ENCODE data around the gene ANO10.
"Not testable (repeated sequence)": the region's sequence is repeated elsewhere in the genome, so short reads cannot be mapped to it uniquely, and the experiment has no call there.

Gene ANO10

GRCh38 chr3:43621656-43622432, at the start of gene ANO10:
ANO10 (minus strand) TSS chr3:43622011; CDS start chr3:43605852, 16,159 bp downstream.
- peak; percentile 97 for DNase-seq (ENCODE audit: low spot score)

- DNase-seq (ENCODE audit: low spot score), result no peak
Observed at GRCh38 chr3:43670635-43671522, 49.1 kb upstream of the ANO10 start.

GRCh38 chr3:43665011-43665410, 43.2 kb upstream of the ANO10 start:
- DNase-seq (ENCODE audit: low spot score), result not testable (repeated sequence)

GRCh38 chr3:43661376-43661775, 39.6 kb upstream of the ANO10 start:
- DNase-seq (ENCODE audit: low spot score), result not testable (repeated sequence)

GRCh38 chr3:43659250-43659880, 37.6 kb upstream of the ANO10 start:
- DNase-seq (ENCODE audit: low spot score), result no peak

- not testable (repeated sequence) for DNase-seq (ENCODE audit: low spot score)
Observed at GRCh38 chr3:43656390-43656789, 34.6 kb upstream of the ANO10 start.

GRCh38 chr3:43650345-43650744, 28.5 kb upstream of the ANO10 start:
- no peak for DNase-seq (ENCODE audit: low spot score)

GRCh38 chr3:43649365-43649968, 27.7 kb upstream of the ANO10 start:
- DNase-seq (ENCODE audit: low spot score), result no peak

- no peak for DNase-seq (ENCODE audit: low spot score)
Observed at GRCh38 chr3:43648957-43649356, 27.1 kb upstream of the ANO10 start.

GRCh38 chr3:43647331-43648166, 25.7 kb upstream of the ANO10 start:
- DNase-seq (ENCODE audit: low spot score), result no peak

GRCh38 chr3:43644443-43644842, 22.6 kb upstream of the ANO10 start:
- no peak for DNase-seq (ENCODE audit: low spot score)

- peak; percentile 72 for DNase-seq (ENCODE audit: low spot score)
Observed at GRCh38 chr3:43641306-43642114, 19.7 kb upstream of the ANO10 start.

GRCh38 chr3:43640681-43641080, 18.9 kb upstream of the ANO10 start:
- no peak for DNase-seq (ENCODE audit: low spot score)

- no peak for DNase-seq (ENCODE audit: low spot score)
Observed at GRCh38 chr3:43638594-43639447, 17.0 kb upstream of the ANO10 start.

- DNase-seq (ENCODE audit: low spot score), result no peak
Observed at GRCh38 chr3:43637702-43638101, 15.9 kb upstream of the ANO10 start.

- DNase-seq (ENCODE audit: low spot score), result no peak
Observed at GRCh38 chr3:43632986-43633385, 11.2 kb upstream of the ANO10 start.

GRCh38 chr3:43632269-43632733, 10.5 kb upstream of the ANO10 start:
- DNase-seq (ENCODE audit: low spot score), result no peak

- no peak for DNase-seq (ENCODE audit: low spot score)
Observed at GRCh38 chr3:43629741-43630140, 7.9 kb upstream of the ANO10 start.

- no peak for DNase-seq (ENCODE audit: low spot score)
Observed at GRCh38 chr3:43629257-43629656, 7.4 kb upstream of the ANO10 start.
